Measurements from ENCODE around the gene MMP8.
"Not testable (repeated sequence)": the region's sequence is repeated elsewhere in the genome, so short reads cannot be mapped to it uniquely, and the experiment has no call there.

DNA sequence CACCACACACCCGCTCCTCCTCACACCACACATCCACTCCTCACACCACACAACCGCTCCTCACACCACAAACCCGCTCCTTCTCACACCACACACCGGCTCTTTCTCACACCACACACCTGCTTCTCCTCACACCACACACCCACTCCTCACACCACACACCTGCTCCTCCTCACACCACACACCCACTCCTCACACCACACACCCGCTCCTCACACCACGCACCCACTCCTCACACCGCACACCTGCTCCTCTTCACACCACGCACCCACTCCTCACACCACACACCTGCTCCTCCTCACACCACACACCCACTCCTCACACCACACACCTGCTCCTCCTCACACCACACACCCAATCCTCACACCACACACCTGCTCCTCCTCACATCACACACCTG, 6.2 kb upstream of the MMP8 start:
- not testable (repeated sequence) for TF ChIP-seq POLR2A (IDR thresholded peaks at IDR 0.05)
- TF ChIP-seq, protein P1, sequence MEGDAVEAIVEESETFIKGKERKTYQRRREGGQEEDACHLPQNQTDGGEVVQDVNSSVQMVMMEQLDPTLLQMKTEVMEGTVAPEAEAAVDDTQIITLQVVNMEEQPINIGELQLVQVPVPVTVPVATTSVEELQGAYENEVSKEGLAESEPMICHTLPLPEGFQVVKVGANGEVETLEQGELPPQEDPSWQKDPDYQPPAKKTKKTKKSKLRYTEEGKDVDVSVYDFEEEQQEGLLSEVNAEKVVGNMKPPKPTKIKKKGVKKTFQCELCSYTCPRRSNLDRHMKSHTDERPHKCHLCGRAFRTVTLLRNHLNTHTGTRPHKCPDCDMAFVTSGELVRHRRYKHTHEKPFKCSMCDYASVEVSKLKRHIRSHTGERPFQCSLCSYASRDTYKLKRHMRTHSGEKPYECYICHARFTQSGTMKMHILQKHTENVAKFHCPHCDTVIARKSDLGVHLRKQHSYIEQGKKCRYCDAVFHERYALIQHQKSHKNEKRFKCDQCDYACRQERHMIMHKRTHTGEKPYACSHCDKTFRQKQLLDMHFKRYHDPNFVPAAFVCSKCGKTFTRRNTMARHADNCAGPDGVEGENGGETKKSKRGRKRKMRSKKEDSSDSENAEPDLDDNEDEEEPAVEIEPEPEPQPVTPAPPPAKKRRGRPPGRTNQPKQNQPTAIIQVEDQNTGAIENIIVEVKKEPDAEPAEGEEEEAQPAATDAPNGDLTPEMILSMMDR (IDR thresholded peaks at IDR 0.05), result not testable (repeated sequence)
